ENCODE results near the gene ECI2.
"Not testable (repeated sequence)": the region's sequence is repeated elsewhere in the genome, so short reads cannot be mapped to it uniquely, and the experiment has no call there.

Gene ECI2

GRCh38 chr6:4093288-4093687 lies 42.1 kb downstream of the ECI2 start:
- DNase-seq: no peak

DNA sequence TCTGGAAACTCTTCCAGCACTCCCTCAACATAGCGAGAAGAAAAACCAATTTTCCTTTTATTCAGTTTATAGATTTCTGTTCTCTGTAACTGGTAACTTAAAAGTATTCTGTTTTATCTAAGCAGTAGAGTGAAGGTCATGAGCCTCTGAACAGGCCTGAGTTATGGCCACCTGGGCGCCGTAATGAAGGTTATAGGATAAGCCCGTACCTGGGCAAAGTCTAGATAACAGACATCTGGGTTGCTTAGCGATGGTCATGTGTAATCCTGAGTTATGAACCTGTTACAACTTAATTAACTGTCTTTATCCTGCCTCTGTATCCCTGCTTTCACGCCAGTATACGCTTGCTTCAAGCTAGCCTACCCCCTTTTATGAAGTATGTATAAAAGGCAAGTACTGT lies 43.4 kb downstream of the ECI2 start:
- DNase-seq: no peak

DNA sequence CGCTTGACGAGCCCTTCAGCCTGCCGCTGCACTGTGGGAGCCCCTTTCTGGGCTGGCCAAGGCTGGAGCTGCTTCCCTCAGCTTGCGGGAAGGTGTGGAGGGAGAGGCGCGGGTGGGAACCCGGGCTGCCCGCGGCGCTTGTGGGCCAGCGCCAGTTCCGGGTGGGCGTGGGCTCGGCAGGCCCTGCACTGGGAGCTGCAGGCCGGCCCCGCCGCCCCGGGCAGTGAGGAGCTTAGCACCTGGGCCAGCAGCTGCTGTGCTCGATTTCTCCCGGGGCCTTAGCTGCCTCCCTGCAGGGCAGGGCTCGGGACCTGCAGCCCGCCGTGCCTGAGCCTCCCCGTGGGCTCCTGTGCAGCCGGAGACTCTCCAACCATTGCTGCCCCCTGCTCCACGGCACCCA lies 45.3 kb downstream of the ECI2 start:
- DNase-seq: not testable (repeated sequence)

DNA sequence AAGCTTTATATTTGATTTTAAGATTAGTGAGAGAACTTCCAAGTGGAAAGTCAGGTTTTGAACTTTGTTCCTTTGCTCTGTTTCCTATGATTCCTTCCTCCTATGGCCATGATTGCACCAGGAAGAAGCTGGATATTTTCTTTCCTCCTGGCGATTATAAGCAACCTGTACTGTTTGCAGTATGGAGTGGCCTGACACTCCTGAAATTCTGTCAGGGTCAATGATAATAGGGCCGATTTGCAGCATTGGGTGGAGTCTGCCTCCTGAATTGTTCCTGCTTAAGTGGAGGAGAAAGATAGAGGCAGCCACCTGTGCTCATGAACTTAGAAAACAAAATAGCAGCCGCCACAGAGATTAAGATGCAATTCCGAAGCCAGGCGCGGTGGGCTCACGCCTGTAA lies 46.7 kb downstream of the ECI2 start:
- DNase-seq: no peak

- DNase-seq: no peak
Observed at GRCh38 chr6:4085332-4085700, 50.1 kb downstream of the ECI2 start.

- DNase-seq: no peak
Observed at GRCh38 chr6:4084444-4085331, 50.7 kb downstream of the ECI2 start.

DNA sequence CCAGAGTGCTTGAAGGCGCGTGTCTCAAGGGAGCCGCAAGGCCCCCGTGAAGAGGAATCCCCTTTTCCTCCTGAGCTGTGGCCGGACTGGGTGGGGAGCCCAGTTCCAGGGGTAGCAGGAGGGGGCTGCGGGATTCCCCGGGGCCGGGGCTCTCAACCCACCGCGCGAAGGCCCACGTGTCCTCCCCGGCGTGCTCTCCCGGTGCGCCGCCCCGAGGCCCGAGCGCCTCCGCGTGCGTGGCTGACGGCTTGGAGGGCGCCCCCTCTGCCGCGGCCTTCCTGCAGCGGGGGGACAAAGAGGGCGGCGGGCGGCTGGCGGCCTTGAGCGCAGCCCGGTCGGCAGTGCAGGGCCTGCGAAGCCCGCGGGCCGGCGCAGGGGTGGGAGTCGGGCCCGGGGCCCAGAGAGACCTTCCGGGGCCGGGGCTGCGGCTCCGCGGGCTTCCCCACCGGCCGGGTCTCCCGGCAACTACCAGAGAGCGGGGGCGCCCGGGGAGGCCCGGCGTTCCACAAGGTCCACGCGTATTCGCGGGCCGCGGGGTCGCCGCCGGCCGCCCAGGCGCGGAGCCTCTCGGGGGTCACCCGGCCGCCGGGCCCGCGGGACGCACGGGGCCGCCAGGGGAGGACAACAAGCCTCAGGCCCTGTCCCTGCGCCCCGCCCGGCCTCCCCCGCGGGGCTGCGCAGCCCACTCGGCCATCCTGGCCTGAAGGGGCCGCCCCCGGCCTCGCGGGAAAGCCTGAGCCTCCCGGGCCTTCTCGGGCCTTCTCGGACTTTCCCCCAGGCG lies 56.5 kb downstream of the ECI2 start, which contains the start of gene FAM217A:
FAM217A (minus strand) TSS at position 447 of the 781 bp plus-strand sequence. CDS start 1,723 bp downstream, outside the sequence.
- DNase-seq: no peak

- DNase-seq: no peak
Observed at GRCh38 chr6:4074478-4075235, 60.7 kb downstream of the ECI2 start.

GRCh38 chr6:4071330-4071729 lies 64.0 kb downstream of the ECI2 start:
- DNase-seq: no peak

DNA sequence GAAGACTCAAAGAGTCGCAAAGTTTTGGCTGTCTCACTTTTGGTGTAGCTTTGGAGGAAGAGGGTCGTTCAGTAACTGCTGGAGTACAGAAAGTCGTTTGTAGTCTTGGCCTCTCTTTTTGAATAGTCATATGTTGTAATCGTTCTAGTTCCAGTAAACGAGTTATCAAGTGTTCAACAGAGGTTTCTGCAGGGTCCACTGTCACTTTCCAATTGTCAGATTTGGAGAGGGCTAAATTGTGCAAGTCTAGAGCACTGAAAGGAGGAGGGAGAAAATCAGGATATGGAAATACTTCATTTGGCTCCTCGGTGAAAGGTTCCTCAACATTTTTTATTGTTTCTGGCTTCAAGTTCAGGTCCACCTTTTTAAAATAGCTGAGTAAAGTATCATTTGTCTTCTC lies 66.2 kb downstream of the ECI2 start:
- no peak for DNase-seq

GRCh38 chr6:4067673-4068072 lies 67.7 kb downstream of the ECI2 start:
- no peak for DNase-seq

GRCh38 chr6:4066029-4066755 lies 69.2 kb downstream of the ECI2 start:
- no peak for DNase-seq

Data from KG1 (cell line).